ENCODE results near the gene PLEKHM3. TPM values are rescaled to one million over a fixed set of nuclear protein-coding genes. Genes with fewer than 3 reads are reported as not detected.

Gene PLEKHM3
- total and polyA plus RNA-seq, 2 experiments from 2014 or later, result 4.9 to 6.6 TPM

DNA sequence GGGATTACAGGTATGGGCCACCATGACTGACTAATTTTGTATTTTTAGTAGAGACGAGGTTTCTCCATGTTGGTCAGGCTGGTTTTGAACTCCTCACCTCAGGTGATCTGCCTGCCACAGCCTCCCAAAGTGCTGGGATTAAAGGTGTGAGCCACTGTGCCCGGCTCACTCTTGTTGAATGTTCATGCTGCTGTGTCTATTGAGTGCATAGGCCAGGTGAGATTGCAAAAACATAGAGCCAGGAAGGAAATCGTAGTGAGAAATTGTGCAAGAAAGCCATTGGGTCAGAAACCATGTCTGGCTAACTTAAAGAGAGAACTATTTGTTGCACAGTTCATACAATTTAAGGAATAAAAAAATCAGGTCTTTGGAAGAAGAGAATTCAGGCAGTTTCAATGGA lies 210.1 kb downstream of the PLEKHM3 start:
- Histone ChIP-seq H3K9ac (no peak overlapping the region), H3F3A (ENCODE audit: insufficient read depth) (no peaks in the 10 kb centered on the region), H3K79me2 (ENCODE audit: insufficient read depth) (no peaks in the 10 kb centered on the region), H3K27ac (no peak overlapping the region), H3K27me3 (replicated peaks; ENCODE audit: insufficient read depth) (no peaks in the 10 kb centered on the region), H4K20me1 (ENCODE audit: insufficient read depth) (no peaks in the 10 kb centered on the region), H3K4me3 (no peak overlapping the region), H3K9me2 (ENCODE audit: insufficient read depth) (no peaks in the 10 kb centered on the region), H3K36me3 (ENCODE audit: low read depth) (no peaks in the 10 kb centered on the region), H3K9me3 (ENCODE audit: low read depth) (no peaks in the 10 kb centered on the region), H2AFZ (no peak overlapping the region), H3K4me2 (ENCODE audit: unreplicated experiment) (no peak overlapping the region), H3K4me1 (ENCODE audit: insufficient read depth) (no peaks in the 10 kb centered on the region)
- DNase-seq, result no peak
- WGBS, 2 experiments (ENCODE audit: low coverage in 1 of 2, low lambda C conversion rate in 2 of 2, missing lambda C conversion rate in 2 of 2), result 89% methylated on average over 3 of the region's 3 CpGs
- TF ChIP-seq EZH2 (IDR thresholded peaks at IDR 0.05; ENCODE audit: insufficient read depth, poor library complexity, severe bottlenecking), result no peak
- TF ChIP-seq EZH2phosphoT487 (IDR thresholded peaks at IDR 0.05; ENCODE audit: insufficient read depth, low read depth), result no peak
- in situ Hi-C loops (cut with MboI), result no loop called here

DNA sequence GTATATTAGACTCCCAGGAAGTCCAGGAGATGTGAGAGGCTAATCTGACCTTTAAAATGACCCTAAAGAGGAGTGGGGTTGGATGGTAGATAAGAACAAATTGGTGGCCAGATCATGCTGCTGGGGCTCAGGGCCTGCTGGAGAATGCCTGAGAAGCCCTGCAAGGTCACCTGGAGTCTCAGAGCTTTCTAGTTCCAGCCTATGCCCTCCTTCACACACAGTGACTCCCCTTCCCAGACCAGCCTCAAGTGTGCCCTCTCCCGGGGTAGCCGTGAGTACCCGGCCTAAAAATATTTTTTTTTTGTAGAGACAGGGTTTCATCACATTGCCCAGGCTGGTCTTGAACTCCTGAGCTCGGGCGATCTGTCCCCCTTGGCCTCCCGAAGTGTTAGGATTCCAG lies 211.4 kb downstream of the PLEKHM3 start:
- Histone ChIP-seq H3K9me2 (ENCODE audit: insufficient read depth) (no peaks in the 10 kb centered on the region), H4K20me1 (ENCODE audit: insufficient read depth) (no peaks in the 10 kb centered on the region), H3K9me3 (ENCODE audit: low read depth) (no peaks in the 10 kb centered on the region), H3F3A (ENCODE audit: insufficient read depth) (no peaks in the 10 kb centered on the region), H3K4me3 (no peak overlapping the region), H3K4me2 (ENCODE audit: unreplicated experiment) (no peak overlapping the region), H3K27ac (no peak overlapping the region), H3K36me3 (ENCODE audit: low read depth) (no peaks in the 10 kb centered on the region), H3K4me1 (ENCODE audit: insufficient read depth) (no peaks in the 10 kb centered on the region), H3K27me3 (replicated peaks; ENCODE audit: insufficient read depth) (no peaks in the 10 kb centered on the region), H3K79me2 (ENCODE audit: insufficient read depth) (no peaks in the 10 kb centered on the region), H2AFZ (no peak overlapping the region), H3K9ac (no peak overlapping the region)
- no peak for TF ChIP-seq EZH2phosphoT487 (IDR thresholded peaks at IDR 0.05; ENCODE audit: insufficient read depth, low read depth)
- no peak for TF ChIP-seq EZH2 (IDR thresholded peaks at IDR 0.05; ENCODE audit: insufficient read depth, poor library complexity, severe bottlenecking)
- in situ Hi-C loops (cut with MboI), result no loop called here
- WGBS, 2 experiments (ENCODE audit: low coverage in 1 of 2, low lambda C conversion rate in 2 of 2, missing lambda C conversion rate in 2 of 2), result 79% methylated on average over 6 of the region's 6 CpGs
- no peak for DNase-seq

DNA sequence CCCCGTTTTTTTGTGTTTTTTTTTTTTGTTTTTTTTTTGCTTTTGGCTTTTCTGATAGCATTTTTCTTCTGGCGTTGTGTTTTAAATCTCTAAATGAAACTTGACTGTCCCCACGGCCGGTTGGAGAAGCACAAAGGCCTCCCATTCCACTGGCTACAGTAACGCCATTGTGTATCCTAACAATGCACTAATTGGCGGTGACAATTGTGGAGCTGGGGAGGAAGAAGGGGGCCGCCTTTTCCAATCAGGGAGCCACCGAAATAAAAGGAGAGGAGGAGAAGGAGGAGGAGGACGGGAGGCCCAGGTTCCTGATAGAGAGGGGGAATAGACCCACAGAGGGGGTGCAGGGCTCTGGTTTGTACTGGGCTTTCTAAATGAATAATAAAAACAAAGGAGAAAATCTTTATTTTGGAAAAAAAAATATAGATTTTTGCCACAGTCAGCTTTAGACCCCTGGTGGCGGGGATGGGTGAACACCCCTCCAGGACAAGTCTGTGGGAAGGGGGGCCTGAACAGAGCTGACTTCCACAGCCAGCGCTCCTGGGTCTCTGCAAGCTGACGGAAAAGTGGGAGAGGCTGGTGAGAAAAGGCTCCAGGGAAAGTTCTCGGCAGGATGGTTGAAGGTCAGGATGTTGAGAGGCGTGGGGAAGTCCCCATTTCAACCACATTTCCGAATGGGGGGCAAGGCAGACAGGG lies 212.0 kb downstream of the PLEKHM3 start:
- H2AFZ ChIP-seq, result no peak overlapping the region
- no peaks in the 10 kb centered on the region for H3K9me2 ChIP-seq (ENCODE audit: insufficient read depth)
- no peaks in the 10 kb centered on the region for H3K4me1 ChIP-seq (ENCODE audit: insufficient read depth)
- TF ChIP-seq EZH2 (IDR thresholded peaks at IDR 0.05; ENCODE audit: insufficient read depth, poor library complexity, severe bottlenecking), result no peak
- TF ChIP-seq EZH2phosphoT487 (IDR thresholded peaks at IDR 0.05; ENCODE audit: insufficient read depth, low read depth), result no peak
- no peak overlapping the region for H3K27ac ChIP-seq
- H3K4me3 ChIP-seq, result no peak overlapping the region
- no peaks in the 10 kb centered on the region for H3K36me3 ChIP-seq (ENCODE audit: low read depth)
- in situ Hi-C loops (cut with MboI), result no loop called here
- no peaks in the 10 kb centered on the region for H3F3A ChIP-seq (ENCODE audit: insufficient read depth)
- H3K9me3 ChIP-seq (ENCODE audit: low read depth), result no peaks in the 10 kb centered on the region
- H3K79me2 ChIP-seq (ENCODE audit: insufficient read depth), result no peaks in the 10 kb centered on the region
- 68 to 71% methylated on average over 14 to 15 of the region's 15 CpGs for WGBS, 2 experiments (ENCODE audit: low coverage in 1 of 2, low lambda C conversion rate in 2 of 2, missing lambda C conversion rate in 2 of 2)
- H3K9ac ChIP-seq, result no peak overlapping the region
- H4K20me1 ChIP-seq (ENCODE audit: insufficient read depth), result no peaks in the 10 kb centered on the region
- H3K4me2 ChIP-seq (ENCODE audit: unreplicated experiment), result no peak overlapping the region
- no peak for DNase-seq
- H3K27me3 ChIP-seq (replicated peaks; ENCODE audit: insufficient read depth), result no peaks in the 10 kb centered on the region

DNA sequence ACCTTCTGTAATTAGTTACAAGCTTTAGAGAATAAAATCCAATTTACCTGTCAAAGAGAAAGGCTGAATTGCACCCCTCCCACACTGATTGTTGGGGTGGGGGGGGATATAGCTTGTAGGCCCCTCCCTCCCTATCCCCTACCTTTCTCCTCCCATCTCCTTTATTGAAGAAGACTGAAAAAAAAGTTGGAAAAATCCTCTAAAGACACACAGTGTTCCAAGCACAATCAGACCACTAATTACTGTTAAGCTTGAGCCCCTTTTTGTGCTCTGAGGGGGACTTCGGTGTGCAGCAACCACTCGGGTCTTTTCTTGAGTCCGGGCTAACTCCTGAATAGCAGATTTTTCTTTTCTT lies 212.6 kb downstream of the PLEKHM3 start:
- TF ChIP-seq EZH2phosphoT487 (IDR thresholded peaks at IDR 0.05; ENCODE audit: insufficient read depth, low read depth) (no peak), EZH2 (IDR thresholded peaks at IDR 0.05; ENCODE audit: insufficient read depth, poor library complexity, severe bottlenecking) (no peak)
- Histone ChIP-seq H3K9me3 (ENCODE audit: low read depth) (no peaks in the 10 kb centered on the region), H3F3A (ENCODE audit: insufficient read depth) (no peaks in the 10 kb centered on the region), H3K9me2 (ENCODE audit: insufficient read depth) (no peaks in the 10 kb centered on the region), H3K4me3 (no peak overlapping the region), H3K36me3 (ENCODE audit: low read depth) (no peaks in the 10 kb centered on the region), H3K4me1 (ENCODE audit: insufficient read depth) (no peaks in the 10 kb centered on the region), H4K20me1 (ENCODE audit: insufficient read depth) (no peaks in the 10 kb centered on the region), H3K9ac (no peak overlapping the region), H3K4me2 (ENCODE audit: unreplicated experiment) (no peak overlapping the region), H3K79me2 (ENCODE audit: insufficient read depth) (no peaks in the 10 kb centered on the region), H2AFZ (no peak overlapping the region), H3K27me3 (replicated peaks; ENCODE audit: insufficient read depth) (no peaks in the 10 kb centered on the region), H3K27ac (no peak overlapping the region)
- WGBS, 2 experiments (ENCODE audit: low coverage in 1 of 2, low lambda C conversion rate in 2 of 2, missing lambda C conversion rate in 2 of 2), result 92 to 93% methylated on average over 3 of the region's 3 CpGs
- DNase-seq, result no peak
- in situ Hi-C loops (cut with MboI), result no loop called here
